GM19043 (cell line): ENCODE measurements around the gene LKAAEAR1.

Experiments used
- ATAC-seq: cut with Tn5 transposase; IDR thresholded peaks from one replicate; pipeline ENCODE4 v1.9.1; 2021; ENCODE audit warnings: low read depth; ENCODE audit not compliant: unreplicated experiment

LKAAEAR1 gene

DNA sequence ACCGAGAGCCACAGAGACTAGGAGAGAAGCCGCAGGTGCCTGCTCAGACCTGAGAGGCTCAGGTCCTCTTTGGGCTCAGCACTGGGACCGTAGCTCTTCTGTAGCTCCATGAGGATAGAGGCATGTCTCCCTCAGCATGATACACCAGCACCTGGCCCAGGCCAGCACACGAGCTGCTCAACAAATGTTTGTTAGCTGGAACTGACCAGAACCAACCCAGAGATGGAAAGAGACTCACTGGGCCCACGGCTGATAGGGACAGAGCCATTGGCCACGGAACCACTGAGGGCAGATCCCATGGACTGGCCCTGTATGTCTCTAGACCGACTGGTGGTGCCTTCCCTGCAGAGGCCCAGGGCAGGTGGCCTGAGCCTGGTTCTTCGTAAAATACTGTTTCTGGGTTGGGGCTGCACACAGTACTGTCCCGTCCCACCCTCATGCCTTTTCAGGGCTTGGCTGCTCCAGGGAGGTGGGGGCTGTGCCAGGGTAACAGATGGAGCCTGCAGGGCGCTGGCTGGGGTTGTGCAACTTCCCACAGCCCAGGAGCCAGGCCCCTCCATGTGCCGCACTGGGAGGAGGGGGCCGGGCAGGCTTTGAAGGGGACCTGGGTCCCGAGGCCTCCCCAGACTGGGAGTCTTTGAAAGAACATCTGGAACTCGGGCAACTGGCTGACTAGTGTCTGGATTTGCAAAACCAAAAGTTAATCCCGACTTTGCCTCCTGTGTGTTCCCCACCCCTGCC lies 43.0 kb downstream of the LKAAEAR1 start:
- no peak for ATAC-seq

DNA sequence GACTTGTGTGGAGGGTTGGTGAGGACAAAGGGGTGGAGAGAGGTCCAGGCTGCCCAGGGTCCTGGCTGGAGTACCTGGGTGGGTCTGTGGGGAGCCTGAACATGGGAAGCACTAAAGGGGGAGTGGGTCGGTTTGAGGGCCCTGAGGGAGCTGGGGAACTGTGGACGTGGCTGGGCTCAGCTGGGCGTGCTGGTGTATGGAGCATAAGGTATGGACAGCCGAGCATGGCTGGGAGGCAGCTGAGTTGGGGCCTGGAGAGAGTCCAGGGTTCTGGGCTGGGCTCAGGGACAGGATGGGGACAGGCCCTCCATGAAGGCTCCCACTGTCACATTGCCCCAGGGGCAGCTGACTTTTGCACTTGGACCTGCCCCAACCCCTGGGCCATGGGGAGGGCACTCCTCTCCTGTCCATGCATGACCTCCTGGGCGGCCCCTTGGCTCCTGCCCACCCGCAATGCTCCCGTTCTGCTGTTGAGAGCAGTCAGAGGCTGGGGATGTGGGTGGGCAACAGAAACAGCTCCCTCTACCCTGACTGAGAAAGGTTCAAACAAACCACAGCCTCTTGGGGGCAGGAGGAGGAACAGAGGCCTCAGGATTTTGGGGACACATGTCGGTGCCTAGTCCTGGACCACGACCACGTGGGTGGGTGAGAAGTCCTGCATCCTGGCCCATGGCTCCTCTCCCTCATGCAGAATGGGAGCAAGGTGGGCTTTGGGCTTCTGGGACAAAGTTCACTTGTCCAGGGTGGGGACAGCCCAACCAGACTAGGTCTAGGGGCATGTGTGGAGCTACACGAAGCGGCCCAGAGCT lies 43.8 kb downstream of the LKAAEAR1 start:
- ATAC-seq: no peak

GRCh38 chr20:64039293-64040160 lies 44.7 kb downstream of the LKAAEAR1 start:
- no peak for ATAC-seq

DNA sequence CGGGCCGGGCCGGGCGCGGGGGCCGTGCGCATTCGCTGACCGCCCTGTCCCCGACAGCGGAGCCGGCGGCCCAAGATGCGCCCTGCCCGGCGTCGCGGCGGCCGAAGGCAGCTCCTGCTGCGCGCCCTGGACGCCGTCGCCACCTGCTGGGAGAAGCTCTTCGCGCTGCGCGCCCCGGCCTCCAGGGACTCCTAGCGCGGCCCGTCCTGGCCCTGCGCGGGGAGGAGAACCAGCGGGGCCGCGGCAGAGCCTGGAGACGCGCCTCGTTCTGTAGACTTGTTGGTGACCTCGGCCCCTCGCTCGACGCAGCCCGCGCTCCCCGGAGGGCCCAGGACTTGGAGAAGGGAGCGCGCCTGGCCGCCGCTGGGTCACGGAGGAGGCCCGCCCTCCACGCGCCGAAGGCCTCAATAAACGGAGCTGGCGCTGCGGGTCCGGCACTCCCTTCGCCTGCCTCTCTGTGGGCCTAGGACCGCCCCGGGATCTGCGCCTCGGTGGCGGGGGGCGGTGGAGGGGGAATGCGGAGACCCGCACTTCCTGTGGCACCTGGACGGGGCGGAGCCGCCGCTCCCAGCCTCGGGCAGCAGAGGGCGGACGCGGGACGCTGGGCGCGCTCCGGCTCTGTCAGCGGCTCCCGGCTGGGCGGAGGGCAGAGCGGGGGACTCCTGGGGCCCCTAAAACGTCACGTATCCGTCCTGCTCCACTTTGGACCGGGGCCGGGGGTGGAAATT lies 45.5 kb downstream of the LKAAEAR1 start:
- ATAC-seq: peak; percentile 41

DNA sequence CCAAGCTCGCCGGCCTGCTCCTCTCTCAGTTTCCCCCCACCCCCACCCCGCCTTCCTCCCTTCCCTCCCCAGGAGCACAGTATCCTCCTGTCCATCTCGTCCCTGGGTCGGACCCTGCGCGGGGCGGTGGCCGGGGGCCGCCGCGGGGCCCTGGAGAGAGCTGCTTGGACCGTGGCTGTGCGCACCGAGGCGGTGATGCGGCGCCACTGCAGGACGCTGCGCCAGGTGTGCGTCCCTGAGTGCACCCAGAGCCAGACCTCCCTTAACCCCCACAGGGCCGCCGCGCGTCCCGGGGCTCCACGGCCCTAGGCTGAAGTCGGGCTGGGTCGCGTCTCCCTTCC lies 46.0 kb downstream of the LKAAEAR1 start:
- ATAC-seq: no peak

- ATAC-seq: no peak
These were observed 46.5 kb downstream of the LKAAEAR1 start for GRCh38 chr20:64037498-64038213.

GRCh38 chr20:64037199-64037497 lies 47.0 kb downstream of the LKAAEAR1 start:
- ATAC-seq: no peak

- ATAC-seq: no peak
These were observed 47.6 kb downstream of the LKAAEAR1 start for GRCh38 chr20:64036346-64037198.

DNA sequence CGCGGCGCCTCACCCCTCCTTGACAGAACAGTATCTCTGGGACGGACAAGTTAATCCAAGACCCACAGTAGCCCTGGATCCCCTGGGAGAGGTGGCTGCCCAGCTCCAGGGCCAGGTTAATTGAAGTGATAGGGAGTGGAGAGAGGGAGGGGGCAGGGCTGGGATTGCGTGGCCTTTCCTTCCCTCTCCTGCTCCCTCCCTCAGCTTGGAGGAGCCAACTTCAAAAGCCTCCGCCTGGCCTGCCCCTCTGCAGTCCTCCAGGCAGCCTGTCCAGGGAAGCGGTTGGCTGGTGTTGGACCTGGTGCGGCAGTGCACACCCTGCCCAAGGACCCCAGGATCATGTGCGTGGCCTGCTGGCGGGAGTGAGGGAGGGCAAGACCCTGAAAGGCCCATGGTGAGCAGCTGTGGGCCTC lies 48.3 kb downstream of the LKAAEAR1 start, which contains the start of gene C20orf204:
C20orf204 (plus strand) TSS at position 250 of the 413 bp plus-strand sequence; CDS start at position 392, 142 bp downstream.
- no peak for ATAC-seq

- ATAC-seq: no peak
These were observed 48.9 kb downstream of the LKAAEAR1 start for GRCh38 chr20:64035066-64035932.

GRCh38 chr20:64033981-64034493 lies 50.2 kb downstream of the LKAAEAR1 start:
- ATAC-seq: no peak
